K562 (cell line): ENCODE results near the gene SAMD14.

Experiments
- CCAR2 ChIP-seq: fragments of 200-400 bp; formaldehyde crosslinking; IDR thresholded peaks from 2 replicates; pipeline ENCODE4 v1.6.1; 2017; ENCODE audit warnings: mild to moderate bottlenecking, low read depth, low read length
- CREM ChIP-seq: IDR thresholded peaks from 2 replicates; pipeline ENCODE4 v1.6.1; 2014; ENCODE audit warnings: antibody characterized with exemption, low read depth
- CTCF ChIP-seq, 3 experiments: IDR thresholded peaks in 2 of 3; conservative IDR thresholded peaks in 1 of 3; 2 replicates each; pipeline ENCODE4 v1.5.1; 2011 to 2012; ENCODE audit warnings: low read length in 3 of 3, mild to moderate bottlenecking in 3 of 3, control low read depth in 2 of 3, improper control_type of control experiment in 1 of 3, inconsistent platforms in 1 of 3, low read depth in 1 of 3, mixed read lengths in 1 of 3, moderate library complexity in 1 of 3; ENCODE audit not compliant: insufficient read depth in 2 of 3
- MYC ChIP-seq, 2 experiments: fragments of 250-450 bp in 1 of 2; sonication (Bioruptor Pico) in 1 of 2; IDR thresholded peaks; 2 replicates each; pipeline versions ENCODE4 v1.5.1 to v1.6.1; 2012 to 2021; ENCODE audit warnings: low read depth in 2 of 2, borderline replicate concordance in 1 of 2, improper control_type of control experiment in 1 of 2, low read length in 1 of 2, mild to moderate bottlenecking in 1 of 2, moderate library complexity in 1 of 2
- RFX5 ChIP-seq: IDR thresholded peaks from 2 replicates; pipeline ENCODE4 v1.6.1; 2011; ENCODE audit warnings: low read depth, mild to moderate bottlenecking, improper control_type of control experiment, low read length
- SETDB1 ChIP-seq: IDR thresholded peaks from one replicate; pipeline ENCODE4 v1.6.1; 2012; ENCODE audit warnings: low read length, control low read depth, inconsistent platforms
- TF ChIP-seq, protein P1 (sequence below), 2 experiments: fragments of 200-800 bp in 1 of 2; sonication (Bioruptor generic) in 1 of 2; sonication (generic) in 1 of 2; formaldehyde crosslinking in 1 of 2; IDR thresholded peaks in 1 of 2; conservative IDR thresholded peaks in 1 of 2; 2 replicates each; pipeline versions ENCODE4 v1.5.0 to v1.6.1; 2016 to 2020; ENCODE audit warnings: missing compliant biosample characterization in 1 of 2, missing genetic modification characterization in 1 of 2, missing genetic modification reagents in 1 of 2

- TF ChIP-seq CCAR2 (no peak), SETDB1 (no peak), CREM (no peak), MYC (IDR thresholded peaks at IDR 0.05; ENCODE audit: low read depth, low read length) (no peak), MYC (CRISPR knock-in tag; IDR thresholded peaks at IDR 0.05; ENCODE audit: borderline replicate concordance, low read depth) (no peak), CTCF (IDR thresholded peaks at IDR 0.05 in 2 of 3, conservative IDR thresholded peaks at IDR 0.05 in 1 of 3; ENCODE audit: insufficient read depth in 2 of 3, low read depth in 1 of 3, low read length in 3 of 3) (no peak), RFX5 (no peak)
- TF ChIP-seq, protein P1, sequence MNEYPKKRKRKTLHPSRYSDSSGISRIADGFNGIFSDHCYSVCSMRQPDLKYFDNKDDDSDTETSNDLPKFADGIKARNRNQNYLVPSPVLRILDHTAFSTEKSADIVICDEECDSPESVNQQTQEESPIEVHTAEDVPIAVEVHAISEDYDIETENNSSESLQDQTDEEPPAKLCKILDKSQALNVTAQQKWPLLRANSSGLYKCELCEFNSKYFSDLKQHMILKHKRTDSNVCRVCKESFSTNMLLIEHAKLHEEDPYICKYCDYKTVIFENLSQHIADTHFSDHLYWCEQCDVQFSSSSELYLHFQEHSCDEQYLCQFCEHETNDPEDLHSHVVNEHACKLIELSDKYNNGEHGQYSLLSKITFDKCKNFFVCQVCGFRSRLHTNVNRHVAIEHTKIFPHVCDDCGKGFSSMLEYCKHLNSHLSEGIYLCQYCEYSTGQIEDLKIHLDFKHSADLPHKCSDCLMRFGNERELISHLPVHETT (CRISPR knock-in tag; conservative IDR thresholded peaks at IDR 0.05 in 1 of 2, IDR thresholded peaks at IDR 0.05 in 1 of 2) = no peak
Observed at GRCh38 chr17:50097926-50098325, 32.0 kb downstream of the SAMD14 start.
